ENCODE measurements around the gene TBC1D23.
"Not testable (repeated sequence)": the region's sequence is repeated elsewhere in the genome, so short reads cannot be mapped to it uniquely, and the experiment has no call there.

The TBC1D23 gene

GRCh38 chr3:100311011-100311410 is 50.2 kb downstream of the TBC1D23 start:
- DNase-seq: no peak

DNA sequence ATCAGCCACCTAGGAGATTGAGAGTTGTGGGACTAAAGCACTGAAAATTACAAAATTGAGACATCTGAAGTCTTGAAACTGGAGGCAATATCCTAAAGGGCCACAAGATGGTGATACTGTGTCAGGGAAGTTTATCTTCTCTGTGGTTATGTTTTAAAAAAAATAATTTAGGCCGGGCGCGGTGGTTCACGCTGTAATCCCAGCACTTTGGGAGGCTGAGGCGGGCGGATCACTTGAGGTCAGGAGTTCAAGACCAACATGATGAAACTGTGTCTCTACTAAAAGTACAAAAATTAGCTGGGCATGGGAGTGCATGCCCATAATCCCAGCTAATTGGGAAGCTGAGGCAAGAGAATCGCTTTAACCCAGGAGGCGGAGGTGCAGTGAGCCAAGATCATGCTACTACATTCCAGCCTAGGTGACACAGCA is 55.9 kb downstream of the TBC1D23 start:
- DNase-seq: peak; percentile 67

GRCh38 chr3:100317912-100318311 is 57.1 kb downstream of the TBC1D23 start:
- no peak for DNase-seq

GRCh38 chr3:100319951-100320350 is 59.2 kb downstream of the TBC1D23 start:
- no peak for DNase-seq

GRCh38 chr3:100324044-100324443 is 63.3 kb downstream of the TBC1D23 start:
- DNase-seq: no peak

GRCh38 chr3:100325827-100326226 is 65.0 kb downstream of the TBC1D23 start:
- DNase-seq: no peak

DNA sequence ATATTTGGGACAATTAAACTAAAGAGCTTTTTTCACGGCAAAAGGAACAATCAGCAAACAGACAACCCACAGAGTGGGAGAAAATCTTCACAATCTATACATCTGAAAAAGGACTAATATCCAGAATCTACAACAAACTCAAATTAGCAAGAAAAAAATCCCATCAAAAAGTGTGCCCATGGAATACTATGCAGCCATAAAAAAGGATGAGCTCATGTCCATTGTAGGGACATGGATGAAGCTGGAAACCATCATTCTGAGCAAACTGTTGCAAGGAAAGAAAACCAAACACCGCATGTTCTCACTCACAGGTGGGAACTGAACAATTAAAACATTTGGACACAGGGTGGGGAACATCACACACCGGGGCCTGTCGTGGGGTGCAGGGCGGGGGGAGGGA is 66.6 kb downstream of the TBC1D23 start:
- DNase-seq: not testable (repeated sequence)

DNA sequence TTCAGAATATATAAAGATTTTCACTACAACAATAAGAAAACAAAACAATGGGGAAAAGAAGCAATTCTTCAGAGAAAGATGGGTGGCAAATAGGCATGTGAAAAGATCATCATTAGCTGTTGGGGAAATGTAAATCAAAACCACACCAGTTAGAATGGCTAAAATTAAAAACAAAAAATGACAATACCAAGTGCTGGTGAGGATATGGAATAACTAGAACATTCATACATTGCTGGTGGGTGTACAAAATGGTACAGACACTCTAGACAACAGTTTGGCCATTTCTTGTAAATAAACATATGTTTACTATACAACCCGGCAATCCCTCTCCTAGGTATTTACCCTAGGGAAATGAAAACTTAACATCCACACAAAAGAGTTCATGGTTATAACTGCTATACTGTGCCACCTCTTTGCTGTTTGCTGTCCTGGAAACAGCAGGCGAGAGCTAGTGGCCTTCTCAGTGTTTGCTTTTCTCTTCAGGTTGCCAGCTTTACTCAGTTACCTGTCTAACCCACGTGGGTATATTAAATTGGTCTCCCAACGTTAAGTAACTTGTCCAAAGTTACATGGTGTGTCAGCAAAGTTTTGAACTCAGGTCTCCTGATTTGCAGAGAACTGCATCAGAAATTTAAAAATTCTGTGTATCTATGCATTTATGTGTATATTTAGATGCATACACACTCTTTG is 69.2 kb downstream of the TBC1D23 start:
- DNase-seq: no peak

DNA sequence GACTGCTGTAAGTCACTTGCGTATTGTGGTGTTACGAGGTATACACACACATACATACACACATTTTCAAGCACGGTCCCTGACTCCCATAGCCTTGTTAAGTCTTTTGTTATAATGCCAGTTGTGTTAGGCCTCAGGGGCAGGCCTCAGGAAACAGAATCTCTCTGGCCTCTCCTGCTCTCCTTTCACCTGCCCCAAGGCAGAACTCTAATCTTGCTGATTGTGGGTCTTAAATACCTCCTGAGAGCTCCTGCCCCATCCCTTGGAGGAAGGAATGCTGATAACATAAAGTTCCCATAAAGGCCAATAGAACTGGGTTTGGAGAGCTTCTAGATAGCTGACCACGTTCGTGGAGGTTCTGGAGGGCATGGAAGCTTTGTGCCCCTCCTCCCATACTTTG is 69.9 kb downstream of the TBC1D23 start:
- no peak for DNase-seq

- DNase-seq: no peak
Observed at GRCh38 chr3:100331660-100332059, 70.9 kb downstream of the TBC1D23 start.

DNA sequence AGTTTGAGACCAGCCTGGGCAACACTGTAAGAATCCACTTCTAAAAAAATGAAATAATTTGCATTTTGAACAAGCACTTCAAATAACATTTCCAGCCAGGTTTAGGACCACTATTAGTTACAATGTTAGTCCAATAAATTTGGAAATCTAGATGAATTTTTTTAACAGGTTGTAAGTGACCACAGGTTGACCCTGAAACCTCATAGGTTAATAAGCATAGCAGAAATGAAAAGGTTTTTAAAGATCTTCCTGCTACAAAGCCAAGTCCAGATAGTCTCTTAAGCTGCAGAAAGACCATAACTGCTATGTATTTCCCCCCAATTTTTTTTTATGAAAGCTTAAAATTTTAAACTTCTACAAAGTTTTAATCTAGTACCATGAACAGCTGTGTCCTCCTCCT is 72.3 kb downstream of the TBC1D23 start:
- no peak for DNase-seq

GRCh38 chr3:100333970-100334487 is 73.2 kb downstream of the TBC1D23 start:
- no peak for DNase-seq

DNA sequence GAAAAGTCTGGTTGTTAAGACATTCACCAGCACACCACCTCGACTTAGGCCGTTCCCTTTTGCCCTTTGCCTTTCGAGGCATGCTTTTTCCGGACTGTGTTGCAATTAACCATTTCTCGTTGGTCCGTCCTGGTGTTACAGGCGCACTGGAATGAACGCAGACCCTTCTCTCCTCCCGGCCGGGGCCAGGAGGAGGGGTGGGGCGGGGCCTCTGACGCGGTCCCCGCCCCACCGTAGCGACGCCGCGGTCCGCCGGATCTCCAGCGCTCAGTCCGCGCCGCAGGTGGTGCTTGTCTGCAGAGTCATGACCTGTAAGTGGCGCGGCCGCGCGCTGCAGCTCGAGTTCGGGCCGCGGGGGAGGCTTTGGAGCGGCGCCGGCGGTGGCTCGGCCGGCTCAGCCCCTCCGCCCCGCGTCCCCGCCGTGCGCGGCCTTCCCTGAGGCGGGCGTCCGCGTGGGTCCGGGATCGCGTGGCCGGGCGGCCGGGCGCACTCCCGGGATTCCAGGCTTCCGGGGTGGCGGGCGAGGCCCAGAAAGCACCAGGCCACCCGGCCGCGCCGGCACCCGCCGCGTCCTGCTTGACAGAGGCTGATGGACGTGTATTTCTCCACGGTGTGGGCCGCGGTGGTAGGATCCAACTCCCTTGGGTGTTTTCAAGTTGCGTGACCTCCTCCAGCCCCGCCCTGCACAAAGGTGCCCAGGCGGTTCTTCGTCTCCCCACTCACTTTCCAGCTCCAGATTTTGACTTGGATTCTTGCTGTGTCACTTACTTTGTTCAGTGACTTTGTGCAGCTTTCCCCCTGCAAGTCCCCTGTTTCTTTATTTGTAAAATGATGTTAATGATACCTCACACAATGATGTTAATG is 73.9 kb downstream of the TBC1D23 start, which contains the start of gene NIT2:
Gene NIT2 (plus strand): TSS at position 270 of the 864 bp plus-strand sequence. CDS start 35 bp downstream, at position 305.
- peak; percentile 93 for DNase-seq

- DNase-seq: no peak
Observed at GRCh38 chr3:100335434-100335833, 74.6 kb downstream of the TBC1D23 start.

GRCh38 chr3:100336229-100336628 is 75.4 kb downstream of the TBC1D23 start:
- DNase-seq: not testable (repeated sequence)

DNA sequence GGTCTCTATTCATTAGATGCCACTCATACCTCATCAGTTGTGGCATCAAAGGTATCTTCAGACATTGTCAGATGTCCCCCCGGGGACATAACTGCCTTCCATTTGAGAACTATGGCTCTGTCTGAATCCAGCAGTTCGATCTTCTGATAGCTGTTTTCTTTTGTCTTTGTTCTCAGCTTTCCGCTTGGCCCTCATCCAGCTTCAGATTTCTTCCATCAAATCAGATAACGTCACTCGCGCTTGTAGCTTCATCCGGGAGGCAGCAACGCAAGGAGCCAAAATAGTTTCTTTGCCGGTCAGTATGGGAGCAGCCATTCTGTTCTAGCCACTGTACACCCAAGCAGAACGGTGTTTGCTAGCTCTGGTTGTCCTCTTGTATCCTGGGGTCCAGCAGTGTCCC is 78.1 kb downstream of the TBC1D23 start:
- DNase-seq: no peak

DNA sequence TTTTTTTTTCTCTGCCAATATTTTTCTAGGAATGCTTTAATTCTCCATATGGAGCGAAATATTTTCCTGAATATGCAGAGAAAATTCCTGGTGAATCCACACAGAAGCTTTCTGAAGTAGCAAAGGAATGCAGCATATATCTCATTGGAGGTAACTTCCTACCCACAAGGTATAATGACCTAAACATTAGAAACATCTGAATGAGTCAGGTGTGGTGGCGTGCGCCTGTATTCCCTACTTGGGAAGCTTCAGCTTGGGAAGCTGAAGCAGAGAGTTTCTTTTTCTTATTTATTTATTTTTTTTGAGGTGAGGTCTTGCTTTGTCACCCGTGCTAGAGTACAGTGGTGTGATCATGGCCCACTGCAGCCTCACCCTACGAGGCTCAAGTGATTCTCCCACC is 79.0 kb downstream of the TBC1D23 start:
- no peak for DNase-seq

DNA sequence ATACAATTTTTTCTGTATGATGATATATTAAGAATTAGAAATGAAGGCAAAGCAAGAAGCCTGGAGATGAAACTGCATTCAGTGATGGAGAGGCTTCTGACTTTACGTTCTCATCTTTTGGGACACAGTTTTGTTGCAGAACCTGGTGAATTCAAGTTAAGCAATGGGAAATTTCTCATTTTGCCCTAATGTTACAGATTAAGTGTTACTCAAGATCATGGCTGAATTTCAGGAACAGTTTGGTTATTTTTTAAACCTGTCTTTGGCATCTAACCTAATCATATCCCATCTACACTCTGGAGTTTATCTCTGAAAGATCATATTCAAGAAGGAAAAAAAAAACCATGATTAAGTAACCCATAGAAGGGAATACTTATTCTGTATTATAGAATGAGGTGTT is 79.7 kb downstream of the TBC1D23 start:
- DNase-seq: no peak

DNA sequence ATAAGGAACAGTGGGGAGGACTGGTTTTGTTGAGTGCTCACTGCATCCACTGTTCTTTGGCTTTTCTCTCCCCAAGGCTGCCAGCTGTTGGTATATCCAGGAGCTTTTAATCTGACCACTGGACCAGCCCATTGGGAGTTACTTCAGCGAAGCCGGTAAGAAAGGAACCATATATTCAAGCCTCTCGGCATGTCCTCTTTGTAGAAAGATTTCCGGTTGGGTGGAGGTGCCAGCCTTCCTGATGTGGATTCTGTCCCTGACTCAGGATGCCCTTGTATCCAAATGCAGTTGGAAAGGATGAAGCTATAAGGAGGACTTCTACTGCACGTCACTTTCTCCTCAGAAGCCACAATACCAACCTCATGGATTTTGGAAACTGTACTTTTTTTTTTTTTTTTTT is 87.9 kb downstream of the TBC1D23 start:
- DNase-seq: no peak

DNA sequence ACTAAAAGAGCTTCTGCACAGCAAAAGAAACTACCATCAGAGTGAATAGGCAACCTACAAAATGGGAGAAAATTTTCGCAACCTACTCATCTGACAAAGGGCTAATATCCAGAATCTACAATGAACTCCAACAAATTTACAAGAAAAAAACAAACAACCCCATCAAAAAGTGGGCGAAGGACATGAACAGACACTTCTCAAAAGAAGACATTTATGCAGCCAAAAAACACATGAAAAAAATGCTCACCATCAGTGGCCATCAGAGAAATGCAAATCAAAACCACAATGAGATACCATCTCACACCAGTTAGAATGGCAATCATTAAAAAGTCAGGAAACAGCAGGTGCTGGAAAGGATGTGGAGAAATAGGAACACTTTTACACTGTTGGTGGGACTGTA is 91.0 kb downstream of the TBC1D23 start:
- DNase-seq: not testable (repeated sequence)

DNA sequence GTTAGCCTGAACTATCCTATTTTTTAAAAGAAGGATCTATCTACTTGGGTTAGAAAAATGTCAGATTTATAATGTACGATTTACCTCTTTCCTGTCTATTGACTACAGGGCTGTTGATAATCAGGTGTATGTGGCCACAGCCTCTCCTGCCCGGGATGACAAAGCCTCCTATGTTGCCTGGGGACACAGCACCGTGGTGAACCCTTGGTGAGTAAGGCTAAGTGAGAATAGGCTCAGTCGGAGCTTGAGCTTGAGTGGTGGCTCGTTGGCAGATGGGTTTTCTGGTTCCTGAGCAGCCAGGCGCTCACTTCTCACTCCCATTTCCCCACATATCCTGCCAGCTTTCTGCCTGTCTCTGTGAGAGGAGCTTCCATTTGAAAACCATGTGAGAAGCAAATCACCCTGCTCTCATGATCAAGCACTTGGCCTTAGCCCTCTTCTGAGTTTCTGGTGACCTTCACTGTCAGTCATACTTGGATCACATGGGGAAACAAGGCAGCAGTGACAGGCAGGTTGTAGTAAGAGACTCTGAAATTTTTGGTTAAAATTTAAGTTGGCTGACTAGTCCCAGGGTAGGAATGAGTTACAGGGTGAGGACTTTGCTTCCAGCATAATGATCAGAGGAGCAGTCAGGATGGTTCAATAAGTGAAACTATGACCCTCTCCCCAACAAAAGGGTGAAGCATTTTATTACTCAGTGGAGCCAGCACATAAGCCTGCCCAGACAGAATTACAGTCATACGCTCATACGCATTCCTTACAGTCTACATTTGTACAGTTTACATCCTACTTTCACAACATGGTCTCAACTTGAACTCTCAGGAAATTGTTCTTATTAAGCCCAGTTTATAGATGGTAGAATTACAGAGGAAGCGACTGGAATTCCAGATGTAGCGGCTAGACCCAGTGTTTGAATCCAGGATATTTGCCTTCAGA is 91.8 kb downstream of the TBC1D23 start:
- no peak for DNase-seq

DNA sequence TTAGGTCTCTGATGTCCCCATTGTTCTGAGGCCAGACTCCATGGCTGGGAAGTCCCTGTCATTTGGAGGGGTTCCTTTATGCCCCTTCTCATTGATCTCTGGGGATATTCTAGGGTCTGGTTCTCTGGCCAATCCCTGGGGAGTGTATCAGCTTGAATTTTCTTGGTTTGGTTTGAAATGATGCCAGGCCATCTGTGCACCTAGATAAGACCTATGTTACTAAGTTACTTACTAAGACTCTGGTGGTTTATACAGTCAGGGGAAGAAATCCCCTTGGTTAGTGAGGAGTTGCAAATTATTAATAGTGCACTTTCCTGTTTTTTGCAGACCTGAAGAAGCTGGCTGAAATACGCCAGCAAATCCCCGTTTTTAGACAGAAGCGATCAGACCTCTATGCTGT is 94.1 kb downstream of the TBC1D23 start:
- DNase-seq: no peak

DNA sequence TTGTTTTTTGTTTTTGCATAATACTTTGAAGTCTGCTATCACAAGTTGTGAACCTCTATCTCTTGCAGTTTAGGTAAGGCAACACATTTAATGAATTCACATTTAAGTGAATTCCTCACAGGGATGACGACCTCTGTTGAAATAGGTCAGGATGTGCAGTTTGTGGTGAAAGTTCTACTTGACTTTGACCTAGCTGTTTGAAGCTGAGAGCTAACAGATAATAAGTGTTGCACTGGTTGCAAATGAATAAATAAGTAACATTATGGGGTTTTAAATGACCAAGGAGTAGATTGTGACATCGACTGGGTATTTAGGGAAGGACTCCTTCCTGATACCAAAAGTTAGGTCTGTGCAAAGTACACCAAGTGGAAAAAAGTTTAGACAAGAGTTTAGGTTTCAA is 97.6 kb downstream of the TBC1D23 start:
- no peak for DNase-seq

All from activated effector memory CD4-positive, alpha-beta T cell treated with anti-CD3 and anti-CD28 coated beads, Interleukin-2, amount 50 U/mL, for 16 hours (primary cell).